H1 (cell line): ENCODE results near the gene CD59. TPM values are rescaled to one million over a fixed set of nuclear protein-coding genes. Genes with fewer than 3 reads are reported as not detected.

Source experiments
- CTCF ChIA-PET: fragments of 300-600 bp; sonication (Branson Sonifier 250); formaldehyde crosslinking; loops from one replicate; lab custom pipeline; 2021; ENCODE audit not compliant: partially characterized antibody; lab: Charles Lee
- POLR2A ChIA-PET: fragments of 300-600 bp; sonication (Branson Sonifier 250); formaldehyde crosslinking; loops from one replicate; lab custom pipeline; 2021; ENCODE audit warnings: inconsistent platforms; ENCODE audit not compliant: partially characterized antibody; lab: Charles Lee
- DNase-seq, 2 experiments: peaks; one replicate each; pipeline versions ENCODE4 v3.0.0 to v3.0.0-alpha.2; 2010 to 2022; ENCODE audit warnings: low spot score in 2 of 2, low read depth in 1 of 2, mixed read lengths in 1 of 2
- FAIRE-seq: peaks from 2 replicates; lab custom pipeline; 2011; peaks lifted over from hg19 to GRCh38; lab: Jason Lieb, UNC
- H2AFZ ChIP-seq: 2 replicates; pipeline ENCODE4 v1.8.1; 2012; ENCODE audit warnings: low read length, inconsistent platforms
- H2AK5ac ChIP-seq: 2 replicates; pipeline ENCODE4 v1.6.1; 2013; ENCODE audit warnings: low read depth, low read length
- H2BK120ac ChIP-seq: replicated peaks from 2 replicates; pipeline ENCODE3; 2013; ENCODE audit warnings: low read depth, low read length, inconsistent platforms
- H2BK12ac ChIP-seq: 2 replicates; pipeline ENCODE4 v1.6.1; 2013; ENCODE audit warnings: low read depth, low read length
- H2BK15ac ChIP-seq: 2 replicates; pipeline ENCODE4 v1.6.1; 2013; ENCODE audit warnings: low read length
- H2BK20ac ChIP-seq: 2 replicates; pipeline ENCODE4 v1.6.1; 2013; ENCODE audit warnings: low read length
- H2BK5ac ChIP-seq: 2 replicates; pipeline ENCODE4 v1.6.1; 2013; ENCODE audit warnings: low read depth, low read length
- H3K14ac ChIP-seq: 2 replicates; pipeline ENCODE4 v1.6.1; 2013; ENCODE audit warnings: inconsistent platforms; ENCODE audit not compliant: insufficient read length
- H3K18ac ChIP-seq: 2 replicates; pipeline ENCODE4 v1.6.1; 2013; ENCODE audit warnings: low read length; ENCODE audit errors: extremely low read depth
- H3K23ac ChIP-seq: 2 replicates; pipeline ENCODE4 v1.6.1; 2013; ENCODE audit warnings: inconsistent platforms; ENCODE audit not compliant: insufficient read length
- H3K23me2 ChIP-seq: 2 replicates; pipeline ENCODE4 v1.6.1; 2013; ENCODE audit warnings: low read depth, low read length
- H3K27ac ChIP-seq: 2 replicates; pipeline ENCODE4 v1.6.1; 2011; ENCODE audit warnings: low read depth, low read length, inconsistent platforms
- H3K27me3 ChIP-seq, 4 experiments: replicated peaks in 1 of 4; 1 replicate in 1 of 4; 2 replicates in 3 of 4; pipeline versions ENCODE4 v1.6.1 to v1.8.1; 2011 to 2013; ENCODE audit warnings: low read length in 3 of 4, mild to moderate bottlenecking in 3 of 4, inconsistent platforms in 2 of 4, mixed read lengths in 2 of 4, moderate library complexity in 1 of 4; ENCODE audit not compliant: control insufficient read depth in 3 of 4, insufficient read depth in 3 of 4; ENCODE audit errors: extremely low read depth in 1 of 4
- H3K36me3 ChIP-seq, 4 experiments: 2 replicates each; pipeline versions ENCODE4 v1.6.1 to v1.8.1; 2011 to 2013; ENCODE audit warnings: mild to moderate bottlenecking in 4 of 4, low read length in 3 of 4, moderate library complexity in 2 of 4, control low read depth in 1 of 4, inconsistent platforms in 1 of 4; ENCODE audit not compliant: insufficient read depth in 4 of 4, control insufficient read depth in 2 of 4
- H3K4ac ChIP-seq: replicated peaks from 2 replicates; pipeline ENCODE3; 2013; ENCODE audit warnings: low read length, low read depth, mixed read lengths, inconsistent platforms; ENCODE audit not compliant: insufficient read length
- H3K4me1 ChIP-seq, 4 experiments: replicated peaks in 1 of 4; 1 replicate in 1 of 4; 2 replicates in 3 of 4; pipeline versions ENCODE4 v1.6.1 to v1.8.1; 2011 to 2013; ENCODE audit warnings: low read length in 3 of 4, inconsistent platforms in 2 of 4, mixed read lengths in 1 of 4; ENCODE audit not compliant: insufficient read depth in 4 of 4, control insufficient read depth in 3 of 4
- H3K4me2 ChIP-seq, 2 experiments: 2 replicates each; pipeline versions ENCODE4 v1.6.1 to v1.8.1; 2011 to 2013; ENCODE audit warnings: low read depth in 2 of 2, low read length in 2 of 2, control low read depth in 1 of 2, inconsistent platforms in 1 of 2, mild to moderate bottlenecking in 1 of 2; ENCODE audit not compliant: insufficient read depth in 1 of 2
- H3K4me3 ChIP-seq, 4 experiments: fragments of 200-600, 300-600 bp in 1 of 4; sonication (generic), shearing (Covaris generic), sonication (Bioruptor Twin) in 1 of 4; 2 replicates each; pipeline versions ENCODE4 v1.5.1 to v1.8.1; 2011 to 2016; ENCODE audit warnings: low read length in 4 of 4, low read depth in 3 of 4, control low read depth in 2 of 4, inconsistent platforms in 2 of 4, mild to moderate bottlenecking in 2 of 4, mixed read lengths in 1 of 4, moderate library complexity in 1 of 4; ENCODE audit not compliant: insufficient read depth in 2 of 4; ENCODE audit errors: extremely low read depth in 1 of 4
- H3K56ac ChIP-seq: replicated peaks from 2 replicates; pipeline ENCODE3; 2013; ENCODE audit warnings: low read depth, mild to moderate bottlenecking, mixed read lengths, low read length, inconsistent platforms; ENCODE audit not compliant: insufficient read length
- H3K79me1 ChIP-seq: 2 replicates; pipeline ENCODE4 v1.6.1; 2013; ENCODE audit warnings: low read depth, low read length, control low read depth
- H3K79me2 ChIP-seq, 2 experiments: 2 replicates each; pipeline versions ENCODE4 v1.6.1 to v1.8.1; 2012 to 2013; ENCODE audit warnings: low read length in 2 of 2, mild to moderate bottlenecking in 2 of 2, inconsistent platforms in 1 of 2; ENCODE audit not compliant: insufficient read depth in 2 of 2, control insufficient read depth in 1 of 2
- H3K9ac ChIP-seq, 4 experiments: replicated peaks in 1 of 4; 1 replicate in 1 of 4; 2 replicates in 3 of 4; pipeline versions ENCODE4 v1.6.1 to v1.8.1; 2011 to 2013; ENCODE audit warnings: low read depth in 3 of 4, low read length in 3 of 4, control low read depth in 2 of 4, mild to moderate bottlenecking in 2 of 4, moderate library complexity in 2 of 4, inconsistent platforms in 1 of 4; ENCODE audit errors: extremely low read depth in 1 of 4
- H3K9me3 ChIP-seq, 2 experiments: 2 replicates each; pipeline versions ENCODE4 v1.6.1 to v1.8.1; 2012 to 2013; ENCODE audit warnings: mild to moderate bottlenecking in 2 of 2, moderate library complexity in 2 of 2, control low read depth in 1 of 2, inconsistent platforms in 1 of 2, low read depth in 1 of 2, low read length in 1 of 2, mixed read lengths in 1 of 2; ENCODE audit not compliant: insufficient read depth in 2 of 2
- H4K20me1 ChIP-seq, 2 experiments: replicated peaks in 1 of 2; 2 replicates each; pipeline versions ENCODE3 to v1.8.1; 2011 to 2013; ENCODE audit warnings: inconsistent platforms in 2 of 2, low read length in 2 of 2, mild to moderate bottlenecking in 1 of 2; ENCODE audit not compliant: insufficient read depth in 2 of 2, control insufficient read depth in 1 of 2
- H4K5ac ChIP-seq: 2 replicates; pipeline ENCODE4 v1.6.1; 2013; ENCODE audit warnings: low read length, low read depth, mixed read lengths, inconsistent platforms; ENCODE audit not compliant: insufficient read length
- H4K8ac ChIP-seq: 2 replicates; pipeline ENCODE4 v1.8.0; 2013; ENCODE audit warnings: mild to moderate bottlenecking, moderate library complexity, low read length, inconsistent platforms; ENCODE audit not compliant: insufficient read depth; ENCODE audit errors: extremely low read depth
- H4K91ac ChIP-seq: replicated peaks from 2 replicates; pipeline ENCODE3; 2013; ENCODE audit warnings: low read length, mixed read lengths, inconsistent platforms; ENCODE audit not compliant: insufficient read length
- CTCF ChIP-seq, 3 experiments: IDR thresholded peaks; 1 replicate in 2 of 3; 2 replicates in 1 of 3; pipeline versions ENCODE4 v1.5.1 to v1.6.1; 2011; ENCODE audit warnings: low read length in 3 of 3, mild to moderate bottlenecking in 3 of 3, inconsistent platforms in 2 of 3, low read depth in 1 of 3, moderate library complexity in 1 of 3; ENCODE audit not compliant: insufficient read depth in 1 of 3; ENCODE audit errors: control extremely low read depth in 1 of 3
- EGR1 ChIP-seq: IDR thresholded peaks from 2 replicates; pipeline ENCODE4 v1.6.1; 2011; ENCODE audit warnings: low read depth, low read length, borderline replicate concordance
- RAD21 ChIP-seq, 2 experiments: IDR thresholded peaks in 1 of 2; conservative IDR thresholded peaks in 1 of 2; 2 replicates each; pipeline ENCODE4 v1.6.1; 2011; ENCODE audit warnings: low read depth in 2 of 2, low read length in 2 of 2, improper control_type of control experiment in 1 of 2, inconsistent platforms in 1 of 2, mild to moderate bottlenecking in 1 of 2, moderate library complexity in 1 of 2
- TEAD4 ChIP-seq: IDR thresholded peaks from 2 replicates; pipeline ENCODE4 v1.6.1; 2012; ENCODE audit warnings: low read depth, low read length, inconsistent platforms, mixed read lengths
- WGBS, 2 experiments: shearing (Covaris generic) in 1 of 2; methylation state at CpG; one replicate each; pipeline versions ENCODE4 v1.1.6 to v1.1.7; 2013 to 2015; ENCODE audit warnings: low lambda C conversion rate in 2 of 2, mixed read lengths in 2 of 2, inconsistent platforms in 1 of 2, low coverage in 1 of 2, missing lambda C conversion rate in 1 of 2; ENCODE audit not compliant: insufficient replicate concordance in 2 of 2, insufficient coverage in 1 of 2, insufficient read length in 1 of 2; ENCODE audit errors: extremely low coverage in 1 of 2, missing lambda C conversion rate in 1 of 2; 5-methylcytosine and 5-hydroxymethylcytosine counted together
- polyA plus RNA-seq, 7 experiments: library from polyadenylated mRNA; depleted of rRNA in 3 of 7; stranded (reverse) in 5 of 7; unstranded in 2 of 7; fragments of >200 nt in 5 of 7; fragments of 200-250 nt in 2 of 7; gene quantifications; 1 replicate in 5 of 7; 2 replicates in 1 of 7; 4 replicates in 1 of 7; pipeline versions ENCODE4 v1.2.1 to v1.2.3, GENCODE V29; 2011 to 2013; ENCODE audit warnings: missing spikeins in 2 of 7, mixed read lengths in 2 of 7
- total RNA-seq: library from RNA; stranded (reverse); fragmentation: NEBNext Ultra II Directional; extraction: Animal tissue kit (Norgen Biotek cat#: 25700); gene quantifications from 2 replicates; pipeline ENCODE4 v1.2.1, GENCODE V29; 2021

CD59 gene
- total and polyA plus RNA-seq, 2 of the 8 experiments (the other 6 are each of a cell fraction or from before 2014, with no cell fraction given), result 63.1 to 90.3 TPM

- H3K27me3 ChIP-seq, result no peaks in the 10 kb centered on the region
- POLR2A ChIA-PET, result no interaction called here
- H3K4me1 ChIP-seq, result no peaks in the 10 kb centered on the region; a peak in 2 of 7 replicates
- no peak overlapping the region for H2BK12ac ChIP-seq
- no peaks in the 10 kb centered on the region for H3K23me2 ChIP-seq
- no peak overlapping the region for H2AFZ ChIP-seq
- H3K56ac ChIP-seq, result no peak overlapping the region
- no peaks in the 10 kb centered on the region; a peak in 1 of 8 replicates for H3K36me3 ChIP-seq
- FAIRE-seq, result no peak
- no peak overlapping the region for H2BK15ac ChIP-seq
- no peak overlapping the region for H2BK20ac ChIP-seq
- no peak for DNase-seq
- no peak overlapping the region for H3K4me2 ChIP-seq
- H3K79me2 ChIP-seq, result no peaks in the 10 kb centered on the region
- no peak overlapping the region for H3K14ac ChIP-seq
- H3K23ac ChIP-seq, result no peak overlapping the region
- no peaks in the 10 kb centered on the region for H3K9me3 ChIP-seq
- no peak overlapping the region for H3K4me3 ChIP-seq
- H4K91ac ChIP-seq, result no peak overlapping the region
- H3K79me1 ChIP-seq, result no peaks in the 10 kb centered on the region
- no peak overlapping the region for H2BK5ac ChIP-seq
- no peaks in the 10 kb centered on the region for H4K20me1 ChIP-seq
- no peak overlapping the region for H4K5ac ChIP-seq
- CTCF ChIA-PET, result interaction anchor here (0.8 to 2.0 kb wide), 6 partner anchors 8 to 298 kb away, joined by 3 to 8 read pairs (median 3); no protein-coding TSS in a partner anchor
- no peak overlapping the region; a peak in 1 of 7 replicates for H3K9ac ChIP-seq
- H3K18ac ChIP-seq, result no peak overlapping the region
- H2BK120ac ChIP-seq, result no peak overlapping the region
- no peak overlapping the region for H3K4ac ChIP-seq
- H3K27ac ChIP-seq, result no peak overlapping the region
- H2AK5ac ChIP-seq, result no peak overlapping the region
- no peak for TF ChIP-seq TEAD4
- no peak for TF ChIP-seq EGR1
- TF ChIP-seq RAD21 (IDR thresholded peaks at IDR 0.05 in 1 of 2, conservative IDR thresholded peaks at IDR 0.05 in 1 of 2; ENCODE audit: low read depth in 2 of 2, low read length in 2 of 2), result peak; percentile 31 to 47
- TF ChIP-seq CTCF (IDR thresholded peaks at IDR 0.05; ENCODE audit: control extremely low read depth in 1 of 3, insufficient read depth in 1 of 3, low read depth in 1 of 3, low read length in 3 of 3), result peak; percentile 6 to 31 (median 12); a peak in 3 of 4 replicates
- H4K8ac ChIP-seq, result no peak overlapping the region
- 93% methylated on average over 21 of the region's 22 CpGs; no CpG with 5 or more reads in 1 of the 2 experiments for WGBS, 2 experiments
Observed at GRCh38 chr11:33658195-33658900, 77.9 kb downstream of the CD59 start.
